GM12878 (cell line): ENCODE data around the gene DRAP1. TPM values are rescaled to one million over a fixed set of nuclear protein-coding genes. Genes with fewer than 3 reads are reported as not detected.

ENCODE experiments used
- ATAC-seq: fragments of 200-7000 bp; cut with Tn5 transposase; 3 replicates; pipeline ENCODE4 v1.9.1; 2020; ENCODE audit warnings: mild to moderate bottlenecking, moderate library complexity
- BruUV-seq: library from RNA; stranded (reverse); fragments of 400-500 nt; replicated peaks from 2 replicates; lab custom pipeline; 2021; lab: Mats Ljungman, UMichigan
- CTCF ChIA-PET: fragments of 300-600 bp; sonication (Branson Sonifier 250); formaldehyde crosslinking; extraction: SDS; loops from one replicate; lab custom pipeline; 2021; ENCODE audit warnings: inconsistent platforms; lab: Yijun Ruan, JAX
- POLR2A ChIA-PET: fragments of 350-600 bp; formaldehyde crosslinking; extraction: SDS; loops from one replicate; lab custom pipeline; 2021; ENCODE audit warnings: inconsistent platforms; lab: Charles Lee
- RAD21 ChIA-PET: fragments of 300-600 bp; sonication (Branson Sonifier 250); formaldehyde crosslinking; loops from one replicate; lab custom pipeline; 2023; ENCODE audit warnings: antibody characterized with exemption; ENCODE audit not compliant: unreplicated experiment; lab: Charles Lee
- SMC1A ChIA-PET: fragments of 300-600 bp; sonication (Branson Sonifier 250); formaldehyde crosslinking; loops from one replicate; lab custom pipeline; 2023; ENCODE audit not compliant: unreplicated experiment, uncharacterized antibody; lab: Charles Lee
- DNase-seq: peaks from one replicate; pipeline ENCODE4 v3.0.0-alpha.2; 2011; ENCODE audit warnings: low read depth, low spot score
- FAIRE-seq: peaks from 3 replicates; lab custom pipeline; 2011; peaks lifted over from hg19 to GRCh38; lab: Jason Lieb, UNC
- H2AFZ ChIP-seq: 2 replicates; pipeline ENCODE4 v1.6.0; 2011; ENCODE audit warnings: low read depth, low read length, control low read depth; ENCODE audit not compliant: control insufficient read depth
- H3K27ac ChIP-seq: 2 replicates; pipeline ENCODE4 v1.5.1; 2011; ENCODE audit warnings: control low read depth; ENCODE audit not compliant: control insufficient read depth, insufficient read depth
- H3K27me3 ChIP-seq, 2 experiments: replicated peaks in 1 of 2; 2 replicates each; pipeline versions ENCODE4 v1.6.0 to v1.6.1; 2011; ENCODE audit warnings: low read length in 1 of 2; ENCODE audit not compliant: control insufficient read depth in 2 of 2, insufficient read depth in 2 of 2
- H3K36me3 ChIP-seq, 2 experiments: 2 replicates each; pipeline ENCODE4 v1.5.1; 2011; ENCODE audit warnings: low read length in 1 of 2; ENCODE audit not compliant: control insufficient read depth in 2 of 2, insufficient read depth in 2 of 2
- H3K4me1 ChIP-seq: 2 replicates; pipeline ENCODE4 v1.6.1; 2011; ENCODE audit warnings: mild to moderate bottlenecking, low read length, moderate library complexity, mixed read lengths; ENCODE audit not compliant: control insufficient read depth, insufficient read depth
- H3K4me2 ChIP-seq: 2 replicates; pipeline ENCODE4 v1.6.0; 2011; ENCODE audit warnings: control low read depth; ENCODE audit not compliant: control insufficient read depth, insufficient read depth
- H3K4me3 ChIP-seq: fragments of 200-600 bp; sonication (generic); 2 replicates; pipeline ENCODE4 v1.5.1; 2016
- H3K79me2 ChIP-seq: 2 replicates; pipeline ENCODE4 v1.6.0; 2011; ENCODE audit warnings: low read length; ENCODE audit not compliant: control insufficient read depth, insufficient read depth
- H3K9ac ChIP-seq: 2 replicates; pipeline ENCODE4 v1.8.0; 2011; ENCODE audit warnings: low read length, control low read depth, mixed read lengths; ENCODE audit not compliant: control insufficient read depth, insufficient read depth
- H3K9me3 ChIP-seq: replicated peaks from 3 replicates; pipeline ENCODE4 v1.5.1; 2011; ENCODE audit warnings: mild to moderate bottlenecking, low read length; ENCODE audit not compliant: control insufficient read depth, insufficient read depth
- H4K20me1 ChIP-seq: 2 replicates; pipeline ENCODE4 v1.6.0; 2011; ENCODE audit not compliant: control insufficient read depth, insufficient read depth
- BRCA1 ChIP-seq: IDR thresholded peaks from 2 replicates; pipeline ENCODE4 v1.6.1; 2011; ENCODE audit warnings: low read depth, low read length, improper control_type of control experiment
- CBFB ChIP-seq: IDR thresholded peaks from 2 replicates; pipeline ENCODE4 v1.6.1; 2016; ENCODE audit warnings: antibody characterized with exemption, low read depth
- CEBPZ ChIP-seq: fragments of 150-350 bp; IDR thresholded peaks from 2 replicates; pipeline ENCODE4 v1.6.1; 2016; ENCODE audit warnings: low read depth, low read length
- CHD1 ChIP-seq: IDR thresholded peaks from 2 replicates; pipeline ENCODE4 v1.6.1; 2012; ENCODE audit warnings: low read depth, low read length, improper control_type of control experiment
- CHD4 ChIP-seq: fragments of 200-600 bp; sonication (generic); IDR thresholded peaks from 2 replicates; pipeline ENCODE4 v1.6.1; 2016; ENCODE audit warnings: mild to moderate bottlenecking
- CREM ChIP-seq: IDR thresholded peaks from 2 replicates; pipeline ENCODE4 v1.6.1; 2014; ENCODE audit warnings: antibody characterized with exemption, low read depth
- E2F4 ChIP-seq: IDR thresholded peaks from 2 replicates; pipeline ENCODE4 v1.6.1; 2012; ENCODE audit warnings: low read depth, low read length, improper control_type of control experiment
- IKZF2 ChIP-seq, 2 experiments: fragments of 450-650 bp; IDR thresholded peaks; 2 replicates each; pipeline ENCODE4 v1.6.1; 2017; ENCODE audit warnings: mild to moderate bottlenecking in 2 of 2, moderate library complexity in 2 of 2
- MTA2 ChIP-seq: fragments of 450-650 bp; IDR thresholded peaks from 2 replicates; pipeline ENCODE4 v1.6.1; 2016; ENCODE audit warnings: low read depth, mild to moderate bottlenecking, moderate library complexity
- NFXL1 ChIP-seq: fragments of 450-650 bp; IDR thresholded peaks from 2 replicates; pipeline ENCODE4 v1.6.1; 2017; ENCODE audit warnings: antibody characterized with exemption, mild to moderate bottlenecking, borderline replicate concordance
- PBX3 ChIP-seq: IDR thresholded peaks from 2 replicates; pipeline ENCODE4 v1.6.1; 2011; ENCODE audit warnings: mild to moderate bottlenecking, low read depth, low read length, moderate library complexity; ENCODE audit not compliant: insufficient replicate concordance
- POU2F2 ChIP-seq: IDR thresholded peaks from 3 replicates; pipeline ENCODE4 v1.6.1; 2011; ENCODE audit warnings: low read depth, mild to moderate bottlenecking, low read length, borderline replicate concordance
- YBX1 ChIP-seq: fragments of 450-650 bp; IDR thresholded peaks from 2 replicates; pipeline ENCODE4 v1.6.1; 2016; ENCODE audit warnings: antibody characterized with exemption
- WGBS: methylation state at CpG from one replicate; pipeline ENCODE4 v1.1.6; 2016; ENCODE audit warnings: low lambda C conversion rate; ENCODE audit not compliant: insufficient replicate concordance, insufficient coverage; ENCODE audit errors: missing lambda C conversion rate; 5-methylcytosine and 5-hydroxymethylcytosine counted together
- in situ Hi-C: fragments of 300-500 bp; cut with MboI; formaldehyde crosslinking; loops from 9 replicates; pipeline ENCODE4 v1.14.3; 2018; ENCODE audit warnings: mixed read lengths
- intact Hi-C: fragments of 100-400 bp; cut with micrococcal nuclease; formaldehyde crosslinking; loops from one replicate; pipeline ENCODE4 v1.14.2; 2022; ENCODE audit not compliant: unreplicated experiment
- polyA plus RNA-seq, 11 experiments: library from polyadenylated mRNA; depleted of rRNA in 4 of 11; unstranded in 6 of 11; stranded (reverse) in 5 of 11; fragments of >200 nt; fragmentation: Nextera tagmentation in 4 of 11; fragmentation: Illumina TruSeq in 1 of 11; extraction: Ambion mirVana in 4 of 11; extraction: Trizol in 1 of 11; gene quantifications; 1 replicate in 1 of 11; 2 replicates in 10 of 11; pipeline versions ENCODE4 v1.2.1 to v1.2.3, GENCODE V29; 2011 to 2016; ENCODE audit warnings: inconsistent platforms in 2 of 11, missing spikeins in 2 of 11, low read depth in 1 of 11
- total RNA-seq, 4 experiments: library from RNA; depleted of rRNA in 3 of 4; stranded (reverse); fragments of >200 nt in 3 of 4; fragmentation: Illumina TruSeq in 1 of 4; extraction: Trizol in 1 of 4; gene quantifications; 2 replicates each; pipeline versions ENCODE4 v1.2.1 to v1.2.3, GENCODE V29; 2013 to 2021

DRAP1 gene
- total and polyA plus RNA-seq, 10 of the 15 experiments (the other 5 are each of a cell fraction or from before 2014, with no cell fraction given) = 9.4 to 163 (median 114) TPM

DNA sequence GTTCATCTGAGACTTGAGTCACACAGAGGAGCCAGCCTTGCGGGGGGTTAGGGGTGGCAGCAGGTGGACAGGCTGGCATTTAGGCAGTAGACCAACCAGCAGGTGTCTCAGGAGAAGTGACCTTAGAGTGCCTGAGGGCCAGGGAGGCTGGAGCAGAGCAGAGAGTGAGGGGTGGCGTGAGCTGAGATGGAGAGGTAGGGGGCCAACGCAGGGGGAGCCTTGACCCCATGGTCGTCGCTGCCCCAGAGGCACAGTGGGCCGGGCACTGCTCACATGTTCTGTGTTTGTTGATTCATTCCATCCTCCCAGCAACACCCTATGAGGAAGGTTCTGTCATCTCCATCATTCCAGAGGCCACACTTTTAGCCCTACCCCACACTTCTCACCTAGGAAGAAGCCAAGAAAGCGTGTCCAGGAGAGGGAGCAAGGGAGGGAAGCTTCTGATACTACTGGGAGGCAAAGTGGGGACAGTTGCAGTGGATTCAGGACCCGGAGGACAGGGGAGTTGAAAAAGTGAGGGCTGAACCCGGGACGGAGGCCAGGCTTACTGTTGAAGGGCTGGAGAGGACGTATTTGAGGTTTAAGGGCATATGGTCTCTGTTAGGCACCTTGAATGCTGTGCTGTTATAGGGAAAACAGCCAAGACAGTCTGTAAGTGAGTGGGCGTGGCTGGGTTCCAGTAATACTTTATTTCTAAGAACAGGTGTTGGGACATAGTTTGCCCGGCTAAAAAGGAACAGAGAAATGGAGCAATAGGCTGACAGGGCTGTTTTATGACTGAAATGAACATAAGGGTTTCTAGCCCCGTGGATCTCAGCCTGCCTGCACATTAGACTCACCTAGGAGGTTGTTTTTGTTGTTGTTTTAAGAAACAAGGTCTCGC is 49.6 kb downstream of the DRAP1 start:
- ChIA-PET CTCF (interaction anchor here (0.5 to 1.2 kb wide), 2 partner anchors 84 to 764 kb away, joined by 3 to 5 read pairs; no protein-coding TSS in a partner anchor), SMC1A (no interaction called here), POLR2A (interaction anchor here (1.0 kb wide), 1 partner anchor 41 kb away, joined by 7 read pairs; no protein-coding TSS in a partner anchor), RAD21 (no interaction called here)
- Histone ChIP-seq H3K79me2 (peaks cover 6% of the 10 kb centered on the region), H3K4me2 (no peak overlapping the region), H2AFZ (no peak overlapping the region), H3K4me3 (no peak overlapping the region), H3K4me1 (no peaks in the 10 kb centered on the region), H3K9me3 (no peaks in the 10 kb centered on the region), H3K36me3 (peaks cover 33 to 35% of the 10 kb centered on the region in 2 experiments; a peak in 3 of 4 replicates), H3K9ac (no peak overlapping the region), H3K27me3 (no peaks in the 10 kb centered on the region), H4K20me1 (no peaks in the 10 kb centered on the region; the same call in 1 of the 2 replicates), H3K27ac (no peak overlapping the region)
- in situ Hi-C loops = no loop called here
- intact Hi-C loops = no loop called here
- WGBS = 81% methylated on average over 15 of the region's 15 CpGs
- DNase-seq = no peak
- no peak for ATAC-seq
- BruUV-seq = no TSS peak
- no peak for TF ChIP-seq CREM
- TF ChIP-seq CBFB = no peak
- no peak for TF ChIP-seq CHD1
- TF ChIP-seq MTA2 = no peak
- no peak for TF ChIP-seq E2F4
- TF ChIP-seq NFXL1 = no peak
- TF ChIP-seq PBX3 = no peak
- no peak for TF ChIP-seq CEBPZ
- TF ChIP-seq POU2F2 = no peak
- no peak for TF ChIP-seq YBX1
- TF ChIP-seq BRCA1 = no peak
- TF ChIP-seq IKZF2 (IDR thresholded peaks at IDR 0.05) = no peak
- TF ChIP-seq CHD4 = no peak
- FAIRE-seq = no peak
